Nasal cavity respiratory epithelium epithelial cell of viscerocranial mucosa (primary cell): ENCODE measurements around the gene TSR1. TPM values are rescaled to one million over a fixed set of nuclear protein-coding genes. Genes with fewer than 3 reads are reported as not detected.

Experiments used
- total RNA-seq: library from RNA; depleted of rRNA; stranded (reverse); fragments of >200 nt; gene quantifications from 2 replicates; pipeline ENCODE4 v1.2.3, GENCODE V29; 2014

The TSR1 gene
- 92.5 and 98.1 TPM in 2 replicates for total RNA-seq

DNA sequence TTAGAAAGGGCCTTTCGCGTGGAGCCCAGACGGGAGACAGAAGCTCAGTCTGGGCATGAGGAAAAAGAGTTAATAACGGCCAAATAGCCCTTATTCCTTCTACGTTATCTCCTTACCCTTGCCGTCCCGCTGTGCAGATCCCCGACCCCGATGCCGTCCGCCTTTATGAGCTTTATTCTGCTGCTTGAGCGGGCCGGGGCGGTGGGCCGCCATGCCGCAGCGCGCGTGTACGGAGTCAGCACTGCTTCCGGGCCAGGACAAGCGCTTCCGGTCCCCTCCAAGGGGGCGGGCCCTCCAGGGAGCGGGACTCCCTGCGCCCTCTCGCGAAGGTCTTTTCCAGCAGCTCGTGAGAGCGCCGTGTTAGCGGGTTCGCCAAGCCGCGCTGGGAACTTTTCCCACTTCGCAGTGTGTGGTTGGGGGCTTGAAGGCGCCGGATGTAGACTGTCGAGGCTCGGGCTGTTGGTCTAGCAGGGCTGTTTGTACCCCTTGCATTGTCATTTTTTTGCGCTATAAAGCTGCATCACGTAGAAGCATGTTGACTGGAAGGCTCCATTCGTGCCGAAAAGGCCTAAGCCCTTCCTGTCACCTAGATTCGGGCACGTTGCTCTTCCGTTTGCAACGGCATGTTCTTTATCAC is at the start of gene TSR1:
Gene TSR1 (minus strand): TSS at position 243 of the 637 bp plus-strand sequence. CDS start 30 bp downstream, at position 213.

GRCh38 chr17:2336852-2337543 is 741 bp upstream of the TSR1 start, which contains the start of gene SGSM2:
Gene SGSM2, plus strand, starts transcription at chr17:2337501. Its CDS starts 188 bp downstream, at chr17:2337689.

DNA sequence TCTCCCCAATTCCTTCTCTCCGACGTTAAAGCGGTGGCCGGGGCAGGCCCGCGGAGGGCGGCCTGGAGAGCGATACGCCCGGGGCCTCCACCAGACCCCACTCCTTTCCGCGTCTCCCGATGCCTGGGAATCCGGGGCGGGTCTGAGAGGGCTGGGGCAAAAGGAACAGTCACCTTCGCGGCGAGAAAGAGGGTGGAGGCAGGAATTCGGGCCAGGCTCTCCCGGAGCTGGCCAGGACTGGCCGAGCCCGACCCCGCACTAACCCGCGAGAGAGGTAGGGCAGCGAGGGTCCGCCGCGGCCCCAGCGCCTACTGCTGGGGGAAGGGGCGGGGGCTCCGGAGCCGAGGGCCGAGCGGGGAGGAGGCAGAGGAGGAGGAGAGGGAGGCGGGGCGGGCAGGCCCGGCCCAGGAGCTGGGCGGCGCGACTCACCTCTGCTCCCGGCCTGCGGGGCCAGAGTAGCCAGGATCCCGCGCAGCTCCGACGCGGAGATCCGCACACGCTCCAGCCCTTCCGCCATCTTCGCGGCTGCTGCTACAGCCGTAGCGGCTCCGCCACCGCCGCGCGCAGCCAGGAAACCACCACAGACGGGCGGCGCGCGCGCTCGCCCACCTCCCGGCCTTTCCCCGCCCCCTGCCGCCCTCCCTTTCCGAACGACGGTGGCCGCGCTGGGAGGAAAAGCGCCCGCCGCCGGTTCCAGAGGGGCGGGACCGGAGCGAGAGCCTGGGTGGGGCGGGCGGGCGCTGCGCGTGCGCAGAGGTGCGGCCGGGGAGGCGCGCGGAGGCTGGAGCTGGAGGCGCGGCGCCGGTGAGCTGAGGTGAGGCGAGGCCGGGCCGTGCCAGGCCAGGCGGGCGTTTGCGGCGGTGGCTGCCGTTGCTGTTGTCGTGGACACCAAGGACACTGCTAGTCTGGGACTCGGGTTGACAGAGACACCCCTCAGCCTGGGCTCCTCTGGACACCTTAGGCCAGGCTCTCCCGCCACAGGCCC is 32.8 kb downstream of the TSR1 start, which contains the start of the genes SMG6 and SRR:
Gene SMG6 (minus strand): TSS at position 582 of the 985 bp plus-strand sequence. CDS start 65 bp downstream, at position 517.
Gene SRR (plus strand): TSS at position 747 of the 985 bp plus-strand sequence. CDS start 11,611 bp downstream, outside the sequence.

Other genes starting within 250 kb of the TSR1 start
- 15.7 and 41.3 TPM in 2 replicates for gene SMG6, start 32.7 kb downstream of the TSR1 start, total RNA-seq
- gene SRR, start 32.5 kb downstream of the TSR1 start, total RNA-seq: 11.3 and 11.7 TPM in 2 replicates
- gene SGSM2, start 1.0 kb upstream of the TSR1 start, total RNA-seq: 9.9 and 39.4 TPM in 2 replicates
- gene MNT, start 64.6 kb upstream of the TSR1 start, total RNA-seq: 4.8 and 22.0 TPM in 2 replicates
- gene METTL16, start 175.4 kb upstream of the TSR1 start, total RNA-seq: 20.8 and 23.1 TPM in 2 replicates